ENCODE data around the gene CFD.

GRCh38 chr19:903266-903797 lies 43.9 kb downstream of the CFD start:
- TF ChIP-seq, protein P1, sequence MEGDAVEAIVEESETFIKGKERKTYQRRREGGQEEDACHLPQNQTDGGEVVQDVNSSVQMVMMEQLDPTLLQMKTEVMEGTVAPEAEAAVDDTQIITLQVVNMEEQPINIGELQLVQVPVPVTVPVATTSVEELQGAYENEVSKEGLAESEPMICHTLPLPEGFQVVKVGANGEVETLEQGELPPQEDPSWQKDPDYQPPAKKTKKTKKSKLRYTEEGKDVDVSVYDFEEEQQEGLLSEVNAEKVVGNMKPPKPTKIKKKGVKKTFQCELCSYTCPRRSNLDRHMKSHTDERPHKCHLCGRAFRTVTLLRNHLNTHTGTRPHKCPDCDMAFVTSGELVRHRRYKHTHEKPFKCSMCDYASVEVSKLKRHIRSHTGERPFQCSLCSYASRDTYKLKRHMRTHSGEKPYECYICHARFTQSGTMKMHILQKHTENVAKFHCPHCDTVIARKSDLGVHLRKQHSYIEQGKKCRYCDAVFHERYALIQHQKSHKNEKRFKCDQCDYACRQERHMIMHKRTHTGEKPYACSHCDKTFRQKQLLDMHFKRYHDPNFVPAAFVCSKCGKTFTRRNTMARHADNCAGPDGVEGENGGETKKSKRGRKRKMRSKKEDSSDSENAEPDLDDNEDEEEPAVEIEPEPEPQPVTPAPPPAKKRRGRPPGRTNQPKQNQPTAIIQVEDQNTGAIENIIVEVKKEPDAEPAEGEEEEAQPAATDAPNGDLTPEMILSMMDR (conservative IDR thresholded peaks at IDR 0.05 in 1 of 2, IDR thresholded peaks at IDR 0.05 in 1 of 2; ENCODE audit: extremely low read depth in 1 of 2, insufficient read depth in 1 of 2, low read depth in 1 of 2, low read length in 2 of 2): no peak
- TF ChIP-seq EZH2 (IDR thresholded peaks at IDR 0.05; ENCODE audit: borderline replicate concordance, low read length): no peak

All from mammary epithelial cell (primary cell).